GM12874 (cell line): ENCODE data around the gene ASPM.

Source experiments
- TF ChIP-seq, protein P1 (sequence below): IDR thresholded peaks from 2 replicates; pipeline ENCODE4 v1.5.1; 2011; ENCODE audit warnings: low read depth, mild to moderate bottlenecking, control low read depth, low read length, moderate library complexity; ENCODE audit not compliant: insufficient read depth

The ASPM gene, protein sequence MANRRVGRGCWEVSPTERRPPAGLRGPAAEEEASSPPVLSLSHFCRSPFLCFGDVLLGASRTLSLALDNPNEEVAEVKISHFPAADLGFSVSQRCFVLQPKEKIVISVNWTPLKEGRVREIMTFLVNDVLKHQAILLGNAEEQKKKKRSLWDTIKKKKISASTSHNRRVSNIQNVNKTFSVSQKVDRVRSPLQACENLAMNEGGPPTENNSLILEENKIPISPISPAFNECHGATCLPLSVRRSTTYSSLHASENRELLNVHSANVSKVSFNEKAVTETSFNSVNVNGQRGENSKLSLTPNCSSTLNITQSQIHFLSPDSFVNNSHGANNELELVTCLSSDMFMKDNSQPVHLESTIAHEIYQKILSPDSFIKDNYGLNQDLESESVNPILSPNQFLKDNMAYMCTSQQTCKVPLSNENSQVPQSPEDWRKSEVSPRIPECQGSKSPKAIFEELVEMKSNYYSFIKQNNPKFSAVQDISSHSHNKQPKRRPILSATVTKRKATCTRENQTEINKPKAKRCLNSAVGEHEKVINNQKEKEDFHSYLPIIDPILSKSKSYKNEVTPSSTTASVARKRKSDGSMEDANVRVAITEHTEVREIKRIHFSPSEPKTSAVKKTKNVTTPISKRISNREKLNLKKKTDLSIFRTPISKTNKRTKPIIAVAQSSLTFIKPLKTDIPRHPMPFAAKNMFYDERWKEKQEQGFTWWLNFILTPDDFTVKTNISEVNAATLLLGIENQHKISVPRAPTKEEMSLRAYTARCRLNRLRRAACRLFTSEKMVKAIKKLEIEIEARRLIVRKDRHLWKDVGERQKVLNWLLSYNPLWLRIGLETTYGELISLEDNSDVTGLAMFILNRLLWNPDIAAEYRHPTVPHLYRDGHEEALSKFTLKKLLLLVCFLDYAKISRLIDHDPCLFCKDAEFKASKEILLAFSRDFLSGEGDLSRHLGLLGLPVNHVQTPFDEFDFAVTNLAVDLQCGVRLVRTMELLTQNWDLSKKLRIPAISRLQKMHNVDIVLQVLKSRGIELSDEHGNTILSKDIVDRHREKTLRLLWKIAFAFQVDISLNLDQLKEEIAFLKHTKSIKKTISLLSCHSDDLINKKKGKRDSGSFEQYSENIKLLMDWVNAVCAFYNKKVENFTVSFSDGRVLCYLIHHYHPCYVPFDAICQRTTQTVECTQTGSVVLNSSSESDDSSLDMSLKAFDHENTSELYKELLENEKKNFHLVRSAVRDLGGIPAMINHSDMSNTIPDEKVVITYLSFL (N-terminal part only)

DNA sequence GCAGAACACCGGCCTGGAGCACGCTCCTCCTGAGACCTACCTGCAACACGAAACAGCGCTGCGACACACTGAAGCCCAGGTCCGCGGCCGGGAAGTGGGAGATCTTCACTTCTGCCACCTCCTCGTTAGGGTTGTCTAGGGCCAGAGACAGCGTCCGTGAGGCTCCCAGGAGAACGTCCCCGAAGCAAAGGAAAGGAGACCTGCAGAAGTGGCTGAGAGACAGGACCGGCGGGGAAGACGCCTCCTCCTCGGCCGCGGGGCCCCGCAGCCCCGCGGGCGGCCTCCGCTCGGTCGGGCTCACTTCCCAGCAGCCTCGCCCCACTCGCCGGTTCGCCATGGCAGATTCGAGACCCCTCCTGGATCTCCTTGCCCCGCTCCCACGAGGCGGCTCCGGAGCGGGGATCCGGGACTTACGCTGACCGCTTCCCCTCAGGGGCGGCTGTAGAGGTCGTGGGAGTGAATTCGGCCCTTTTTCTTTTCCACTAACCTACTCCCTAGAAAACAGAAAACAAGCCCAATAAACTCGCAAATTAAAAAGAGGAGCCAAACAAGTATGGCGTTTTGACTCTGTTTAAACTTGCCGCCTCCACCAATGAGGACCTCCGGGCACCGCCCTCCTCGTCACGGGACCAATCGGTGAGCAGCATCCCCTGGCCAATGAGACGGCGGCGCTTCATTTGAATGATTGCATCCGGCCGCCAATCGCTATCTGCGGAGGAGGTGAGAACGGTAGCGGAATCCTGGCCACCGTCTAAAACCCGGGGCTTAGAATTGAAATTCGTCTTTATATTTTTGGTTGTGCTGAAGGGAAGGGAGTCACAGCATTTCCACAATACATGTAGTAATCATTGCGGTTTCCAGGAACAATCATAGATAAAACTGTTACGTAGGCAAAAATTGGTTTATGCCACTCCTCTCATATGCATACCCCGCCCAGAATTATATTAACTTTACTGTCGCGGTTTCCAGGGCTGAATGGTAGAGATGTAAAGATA, at the start of gene ASPM:
TSS of gene ASPM (minus strand) at position 569 of the 995 bp plus-strand sequence. CDS start at position 337, 232 bp downstream.
- TF ChIP-seq, protein P1, sequence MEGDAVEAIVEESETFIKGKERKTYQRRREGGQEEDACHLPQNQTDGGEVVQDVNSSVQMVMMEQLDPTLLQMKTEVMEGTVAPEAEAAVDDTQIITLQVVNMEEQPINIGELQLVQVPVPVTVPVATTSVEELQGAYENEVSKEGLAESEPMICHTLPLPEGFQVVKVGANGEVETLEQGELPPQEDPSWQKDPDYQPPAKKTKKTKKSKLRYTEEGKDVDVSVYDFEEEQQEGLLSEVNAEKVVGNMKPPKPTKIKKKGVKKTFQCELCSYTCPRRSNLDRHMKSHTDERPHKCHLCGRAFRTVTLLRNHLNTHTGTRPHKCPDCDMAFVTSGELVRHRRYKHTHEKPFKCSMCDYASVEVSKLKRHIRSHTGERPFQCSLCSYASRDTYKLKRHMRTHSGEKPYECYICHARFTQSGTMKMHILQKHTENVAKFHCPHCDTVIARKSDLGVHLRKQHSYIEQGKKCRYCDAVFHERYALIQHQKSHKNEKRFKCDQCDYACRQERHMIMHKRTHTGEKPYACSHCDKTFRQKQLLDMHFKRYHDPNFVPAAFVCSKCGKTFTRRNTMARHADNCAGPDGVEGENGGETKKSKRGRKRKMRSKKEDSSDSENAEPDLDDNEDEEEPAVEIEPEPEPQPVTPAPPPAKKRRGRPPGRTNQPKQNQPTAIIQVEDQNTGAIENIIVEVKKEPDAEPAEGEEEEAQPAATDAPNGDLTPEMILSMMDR = no peak

DNA sequence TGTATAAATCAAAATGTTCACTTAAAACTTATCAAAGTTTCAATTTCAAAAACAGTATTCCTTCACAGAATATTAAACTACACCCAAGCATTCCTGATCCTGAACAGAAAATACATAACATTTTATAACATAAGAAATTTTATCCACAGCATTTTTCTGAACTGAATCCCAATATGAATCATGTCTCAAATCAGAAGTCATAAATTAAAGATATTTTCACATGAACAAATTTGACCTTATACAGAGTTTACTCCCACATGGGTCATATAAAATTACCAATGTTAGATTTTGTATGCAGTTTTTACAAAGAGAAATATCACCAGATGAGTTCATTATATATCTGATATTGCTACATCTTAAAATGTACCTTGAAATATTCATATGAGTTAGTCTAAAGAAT, 48.6 kb upstream of the ASPM start:
- TF ChIP-seq, protein P1 = no peak

DNA sequence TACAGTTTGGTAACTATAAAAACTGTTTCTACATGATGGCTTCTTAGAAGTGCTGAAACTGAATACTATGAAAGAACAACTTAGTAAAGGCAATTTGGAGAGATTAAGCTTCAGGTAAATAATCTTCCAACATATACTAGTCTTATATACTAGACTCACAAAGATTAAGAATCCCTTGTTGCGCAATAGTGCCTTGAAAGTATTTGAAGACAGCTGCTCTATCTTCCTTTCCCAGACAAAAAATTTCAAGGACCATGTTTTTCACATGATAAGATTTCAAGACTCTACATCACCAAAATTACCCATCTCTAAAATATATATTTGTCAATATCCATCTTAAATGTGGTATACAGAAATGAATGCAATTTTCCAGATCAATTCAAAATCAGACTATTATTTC, 37.7 kb upstream of the ASPM start:
- TF ChIP-seq, protein P1 = no peak

DNA sequence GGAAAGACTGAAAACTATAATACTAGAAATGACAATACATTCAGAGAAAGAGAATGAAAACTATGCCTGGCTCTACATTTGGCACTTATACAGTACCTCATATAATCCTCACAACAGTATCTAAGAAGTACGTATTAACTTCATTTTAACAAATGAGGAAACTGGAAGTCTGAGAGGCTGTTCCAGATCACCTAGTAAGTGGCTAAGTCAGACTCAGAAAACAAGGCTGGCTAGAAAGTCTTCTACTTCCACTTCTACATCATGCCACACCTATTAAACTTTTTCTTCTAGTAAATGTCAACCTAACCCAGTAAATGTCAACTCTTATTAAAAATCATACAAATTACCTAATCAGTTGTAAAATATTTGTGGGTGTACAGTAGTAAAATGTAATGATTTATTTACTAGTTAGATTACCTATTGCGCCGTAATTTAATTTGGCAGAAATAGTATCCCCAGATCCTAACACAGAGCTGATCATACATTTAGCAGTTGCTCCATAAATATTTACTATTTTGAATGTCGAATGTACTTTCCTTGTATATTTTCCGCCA, 36.8 kb upstream of the ASPM start:
- TF ChIP-seq, protein P1 = no peak

DNA sequence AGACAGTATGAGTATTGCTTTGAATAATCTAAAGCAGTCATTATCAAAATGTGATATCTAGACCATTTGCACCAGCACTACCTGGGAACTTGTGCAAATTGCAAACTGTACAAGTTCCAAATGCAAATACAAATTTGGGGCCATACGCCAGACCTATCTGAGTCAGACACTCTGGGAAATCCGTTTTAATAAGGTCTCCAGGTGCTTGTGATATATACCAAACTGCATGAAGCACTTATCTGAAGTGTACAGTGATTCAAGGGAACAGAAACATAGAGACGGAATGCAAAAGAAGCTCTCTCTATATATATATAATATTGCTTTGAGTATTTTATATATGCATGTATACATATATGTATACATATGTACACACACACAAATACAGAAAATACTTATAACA, 36.2 kb upstream of the ASPM start:
- TF ChIP-seq, protein P1 = no peak

DNA sequence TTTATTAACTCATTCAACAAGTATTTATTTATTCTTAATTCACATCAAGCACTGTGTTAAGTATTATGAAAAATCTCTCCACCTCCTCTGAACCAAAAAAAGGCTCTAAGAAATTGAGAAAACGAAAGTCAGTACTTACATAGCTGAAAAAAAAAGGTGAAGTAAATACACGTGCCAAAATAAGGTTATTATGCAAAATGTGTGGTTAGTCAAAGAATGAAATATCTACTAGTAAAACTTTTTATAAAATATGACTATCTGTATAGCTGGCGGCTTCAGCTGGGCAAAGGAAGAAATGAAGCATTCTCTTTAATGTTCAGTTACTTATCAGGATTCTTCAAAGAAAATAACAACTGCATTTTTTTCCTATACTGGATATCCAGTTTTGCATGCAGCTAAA, 35.5 kb upstream of the ASPM start:
- TF ChIP-seq, protein P1 = no peak
